Keratinocyte (primary cell): ENCODE results near the gene MORN5. TPM values are rescaled to one million over a fixed set of nuclear protein-coding genes. Genes with fewer than 3 reads are reported as not detected.

Source experiments
- DNase-seq: peaks from one replicate; pipeline ENCODE4 v3.0.0-alpha.2; 2011; ENCODE audit warnings: low read depth, missing footprints, low spot score
- FAIRE-seq: peaks from 2 replicates; lab custom pipeline; 2011; peaks lifted over from hg19 to GRCh38; lab: Jason Lieb, UNC
- H2AFZ ChIP-seq: 2 replicates; pipeline ENCODE4 v1.6.0; 2012; ENCODE audit warnings: low read length, control low read depth, inconsistent platforms; ENCODE audit not compliant: control insufficient read depth
- H3K27ac ChIP-seq: 2 replicates; pipeline ENCODE4 v1.5.1; 2011; ENCODE audit warnings: low read length; ENCODE audit not compliant: control insufficient read depth, insufficient read depth
- H3K27me3 ChIP-seq: 3 replicates; pipeline ENCODE4 v1.6.0; 2011; ENCODE audit warnings: low read length; ENCODE audit not compliant: control insufficient read depth, insufficient read depth; ENCODE audit errors: extremely low read depth
- H3K36me3 ChIP-seq, 2 experiments: 2 replicates in 1 of 2; 3 replicates in 1 of 2; pipeline ENCODE4 v1.5.1; 2011; ENCODE audit warnings: low read length in 2 of 2, mild to moderate bottlenecking in 1 of 2; ENCODE audit not compliant: control insufficient read depth in 2 of 2, insufficient read depth in 2 of 2; ENCODE audit errors: extremely low read depth in 1 of 2
- H3K4me1 ChIP-seq: 3 replicates; pipeline ENCODE4 v1.5.1; 2011; ENCODE audit warnings: low read length; ENCODE audit not compliant: control insufficient read depth, insufficient read depth; ENCODE audit errors: extremely low read depth
- H3K4me2 ChIP-seq: 3 replicates; pipeline ENCODE4 v1.6.0; 2011; ENCODE audit warnings: low read depth, low read length; ENCODE audit not compliant: control insufficient read depth, insufficient read depth; ENCODE audit errors: extremely low read depth
- H3K4me3 ChIP-seq, 3 experiments: fragments of 200-600 bp in 1 of 3; sonication (generic) in 1 of 3; 2 replicates in 2 of 3; 3 replicates in 1 of 3; pipeline ENCODE4 v1.5.1; 2011 to 2016; ENCODE audit warnings: low read length in 3 of 3, mild to moderate bottlenecking in 3 of 3, control low read depth in 2 of 3, inconsistent platforms in 1 of 3, low read depth in 1 of 3, mixed read lengths in 1 of 3, mixed run types in 1 of 3, moderate library complexity in 1 of 3; ENCODE audit not compliant: control insufficient read depth in 2 of 3, insufficient read depth in 2 of 3; ENCODE audit errors: extremely low read depth in 1 of 3
- H3K79me2 ChIP-seq: 2 replicates; pipeline ENCODE4 v1.6.0; 2012; ENCODE audit warnings: low read length; ENCODE audit not compliant: control insufficient read depth, insufficient read depth
- H3K9ac ChIP-seq: 3 replicates; pipeline ENCODE4 v1.6.0; 2011; ENCODE audit warnings: low read length; ENCODE audit not compliant: control insufficient read depth, insufficient read depth; ENCODE audit errors: extremely low read depth
- H3K9me1 ChIP-seq: 3 replicates; pipeline ENCODE4 v1.6.0; 2011; ENCODE audit warnings: low read length; ENCODE audit not compliant: control insufficient read depth, insufficient read depth; ENCODE audit errors: extremely low read depth
- H3K9me3 ChIP-seq: 2 replicates; pipeline ENCODE4 v1.5.1; 2012; ENCODE audit warnings: low read depth, low read length; ENCODE audit not compliant: control insufficient read depth
- H4K20me1 ChIP-seq: 3 replicates; pipeline ENCODE4 v1.6.0; 2011; ENCODE audit warnings: low read length; ENCODE audit not compliant: control insufficient read depth, insufficient read depth; ENCODE audit errors: extremely low read depth
- CTCF ChIP-seq, 3 experiments: IDR thresholded peaks in 1 of 3; conservative IDR thresholded peaks in 1 of 3; optimal IDR thresholded peaks in 1 of 3; 2 replicates in 2 of 3; 3 replicates in 1 of 3; pipeline versions ENCODE3 to v1.5.1; 2011; ENCODE audit warnings: low read length in 3 of 3, mild to moderate bottlenecking in 3 of 3, moderate library complexity in 2 of 3, control low read depth in 1 of 3, inconsistent platforms in 1 of 3; ENCODE audit not compliant: insufficient read depth in 2 of 3; ENCODE audit errors: extremely low read depth in 1 of 3
- EZH2 ChIP-seq: IDR thresholded peaks from one replicate; pipeline ENCODE4 v1.6.1; 2012; ENCODE audit warnings: inconsistent platforms, mild to moderate bottlenecking, low read length, moderate library complexity
- dilution Hi-C: fragments of 300-500 bp; cut with MboI; formaldehyde crosslinking; loops from one replicate; pipeline ENCODE4 v1.7.0; 2020; ENCODE audit warnings: low sequenced_read_pairs; ENCODE audit not compliant: extremely low pct_ligation_motif_present
- polyA plus RNA-seq, 5 experiments: library from polyadenylated mRNA; depleted of rRNA in 3 of 5; stranded (reverse) in 3 of 5; stranded (forward) in 1 of 5; unstranded in 1 of 5; fragments of >200 nt; gene quantifications; 1 replicate in 1 of 5; 2 replicates in 3 of 5; 3 replicates in 1 of 5; pipeline versions ENCODE4 v1.2.1 to v1.2.3, GENCODE V29; 2011 to 2012; ENCODE audit warnings: missing spikeins in 2 of 5, low read depth in 1 of 5, low replicate concordance in 1 of 5

Gene MORN5
- polyA plus RNA-seq, 1 donor (not counting 4 experiments of a cell fraction or from before 2014, with no cell fraction given) = not detected

GRCh38 chr9:122229485-122229837, 69.8 kb downstream of the MORN5 start:
- Histone ChIP-seq H3K79me2 (no peaks in the 10 kb centered on the region), H4K20me1 (peaks cover 3% of the 10 kb centered on the region), H3K9me3 (no peaks in the 10 kb centered on the region), H3K27ac (no peak overlapping the region), H3K4me1 (peaks cover 9% of the 10 kb centered on the region), H3K4me2 (no peak overlapping the region), H3K9ac (no peak overlapping the region), H3K4me3 (no peak overlapping the region), H3K27me3 (peaks cover 85% of the 10 kb centered on the region), H3K9me1 (no peaks in the 10 kb centered on the region), H3K36me3 (no peaks in the 10 kb centered on the region), H2AFZ (no peak overlapping the region)
- FAIRE-seq (no peak), DNase-seq (no peak)
- TF ChIP-seq CTCF (optimal IDR thresholded peaks at IDR 0.05 in 1 of 3, IDR thresholded peaks at IDR 0.05 in 1 of 3, conservative IDR thresholded peaks at IDR 0.05 in 1 of 3; ENCODE audit: extremely low read depth in 1 of 3, insufficient read depth in 2 of 3, low read length in 3 of 3) = no peak
- no peak for TF ChIP-seq EZH2
- dilution Hi-C loops = no loop called here

- no peak for FAIRE-seq
- no peaks in the 10 kb centered on the region for H3K36me3 ChIP-seq
- H3K9ac ChIP-seq = no peak overlapping the region
- H3K27ac ChIP-seq = no peak overlapping the region
- no peak for DNase-seq
- no peaks in the 10 kb centered on the region for H4K20me1 ChIP-seq
- H3K4me2 ChIP-seq = no peak overlapping the region
- no peaks in the 10 kb centered on the region for H3K79me2 ChIP-seq
- H3K27me3 ChIP-seq = peaks cover 51% of the 10 kb centered on the region
- dilution Hi-C loops = no loop called here
- peaks cover 2% of the 10 kb centered on the region for H3K4me1 ChIP-seq
- TF ChIP-seq CTCF (optimal IDR thresholded peaks at IDR 0.05 in 1 of 3, IDR thresholded peaks at IDR 0.05 in 1 of 3, conservative IDR thresholded peaks at IDR 0.05 in 1 of 3; ENCODE audit: extremely low read depth in 1 of 3, insufficient read depth in 2 of 3, low read length in 3 of 3) (no peak), EZH2 (no peak)
- H3K9me3 ChIP-seq = no peaks in the 10 kb centered on the region
- H2AFZ ChIP-seq = no peak overlapping the region
- no peaks in the 10 kb centered on the region for H3K9me1 ChIP-seq
- H3K4me3 ChIP-seq = no peak overlapping the region
Observed at GRCh38 chr9:122232796-122233306, 73.1 kb downstream of the MORN5 start.
